Keratinocyte (primary cell): ENCODE measurements around the gene RETSAT.

ENCODE experiments used
- EZH2 ChIP-seq: IDR thresholded peaks from one replicate; pipeline ENCODE4 v1.6.1; 2012; ENCODE audit warnings: inconsistent platforms, mild to moderate bottlenecking, low read length, moderate library complexity
- TF ChIP-seq, protein P1 (sequence below), 3 experiments: IDR thresholded peaks in 1 of 3; conservative IDR thresholded peaks in 1 of 3; optimal IDR thresholded peaks in 1 of 3; 2 replicates in 2 of 3; 3 replicates in 1 of 3; pipeline versions ENCODE3 to v1.5.1; 2011; ENCODE audit warnings: low read length in 3 of 3, mild to moderate bottlenecking in 3 of 3, moderate library complexity in 2 of 3, control low read depth in 1 of 3, inconsistent platforms in 1 of 3; ENCODE audit not compliant: insufficient read depth in 2 of 3; ENCODE audit errors: extremely low read depth in 1 of 3

- TF ChIP-seq, protein P1, sequence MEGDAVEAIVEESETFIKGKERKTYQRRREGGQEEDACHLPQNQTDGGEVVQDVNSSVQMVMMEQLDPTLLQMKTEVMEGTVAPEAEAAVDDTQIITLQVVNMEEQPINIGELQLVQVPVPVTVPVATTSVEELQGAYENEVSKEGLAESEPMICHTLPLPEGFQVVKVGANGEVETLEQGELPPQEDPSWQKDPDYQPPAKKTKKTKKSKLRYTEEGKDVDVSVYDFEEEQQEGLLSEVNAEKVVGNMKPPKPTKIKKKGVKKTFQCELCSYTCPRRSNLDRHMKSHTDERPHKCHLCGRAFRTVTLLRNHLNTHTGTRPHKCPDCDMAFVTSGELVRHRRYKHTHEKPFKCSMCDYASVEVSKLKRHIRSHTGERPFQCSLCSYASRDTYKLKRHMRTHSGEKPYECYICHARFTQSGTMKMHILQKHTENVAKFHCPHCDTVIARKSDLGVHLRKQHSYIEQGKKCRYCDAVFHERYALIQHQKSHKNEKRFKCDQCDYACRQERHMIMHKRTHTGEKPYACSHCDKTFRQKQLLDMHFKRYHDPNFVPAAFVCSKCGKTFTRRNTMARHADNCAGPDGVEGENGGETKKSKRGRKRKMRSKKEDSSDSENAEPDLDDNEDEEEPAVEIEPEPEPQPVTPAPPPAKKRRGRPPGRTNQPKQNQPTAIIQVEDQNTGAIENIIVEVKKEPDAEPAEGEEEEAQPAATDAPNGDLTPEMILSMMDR (optimal IDR thresholded peaks at IDR 0.05 in 1 of 3, IDR thresholded peaks at IDR 0.05 in 1 of 3, conservative IDR thresholded peaks at IDR 0.05 in 1 of 3; ENCODE audit: extremely low read depth in 1 of 3, insufficient read depth in 2 of 3, low read length in 3 of 3) = no peak
- TF ChIP-seq EZH2 = no peak
These were observed 1.9 kb upstream of the RETSAT start for GRCh38 chr2:85356186-85356585.
